ENCODE results near the gene RAB34. TPM values are rescaled to one million over a fixed set of nuclear protein-coding genes. Genes with fewer than 3 reads are reported as not detected.

RAB34 gene
- total RNA-seq, 1 experiment from 2014 or later: 105 TPM

DNA sequence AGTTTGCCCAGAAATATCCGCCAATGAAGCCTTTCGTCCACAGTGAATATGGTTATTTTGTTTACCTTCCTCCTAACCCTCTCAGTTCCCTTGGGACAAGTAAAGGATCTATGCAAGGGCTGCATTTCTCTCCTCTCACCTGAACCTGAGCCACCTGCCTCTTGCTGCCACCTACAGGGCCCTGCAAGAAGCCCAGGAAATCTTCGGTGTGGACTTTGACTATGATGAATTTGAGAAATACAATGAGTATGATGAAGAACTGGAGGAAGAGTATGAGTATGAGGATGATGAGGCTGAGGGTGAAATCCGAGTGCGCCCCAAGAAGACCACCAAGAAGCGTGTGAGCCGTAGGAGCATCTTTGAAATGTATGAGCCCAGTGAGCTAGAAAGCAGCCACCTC is 41.7 kb downstream of the RAB34 start:
- Mint-ChIP-seq H3K36me3 (ENCODE audit: insufficient read depth, unreplicated experiment) (peaks cover 98% of the 10 kb centered on the region), H3K27ac (ENCODE audit: low read depth, unreplicated experiment) (no peak overlapping the region), H3K4me1 (ENCODE audit: insufficient read depth, unreplicated experiment) (no peaks in the 10 kb centered on the region), H3K9me3 (ENCODE audit: unreplicated experiment) (no peaks in the 10 kb centered on the region), H3K4me3 (ENCODE audit: unreplicated experiment) (no peak overlapping the region), H3K27me3 (ENCODE audit: insufficient read depth, unreplicated experiment) (no peaks in the 10 kb centered on the region)
- DNase-seq (ENCODE audit: unreplicated experiment): peak; percentile 43
- ChIA-PET CTCF (interaction anchor here (0.6 to 2.9 kb wide), 11 partner anchors 11 to 441 kb away, joined by 3 to 13 read pairs (median 4); partner anchors contain the start of gene BLTP2), POLR2A (interaction anchor here (1.2 to 3.9 kb wide), 2 partner anchors 8 to 14 kb away, joined by 4 to 28 read pairs; partner anchors contain the start of genes SDF2 and SUPT6H)
- BruUV-seq (replicated peaks): no TSS peak
- TF ChIP-seq CTCF (IDR thresholded peaks at IDR 0.05; ENCODE audit: unreplicated experiment): no peak
- intact Hi-C loops (cut with micrococcal nuclease): loop anchor here (1.0 kb wide), 1 partner anchor 32 kb away; no protein-coding TSS in a partner anchor

DNA sequence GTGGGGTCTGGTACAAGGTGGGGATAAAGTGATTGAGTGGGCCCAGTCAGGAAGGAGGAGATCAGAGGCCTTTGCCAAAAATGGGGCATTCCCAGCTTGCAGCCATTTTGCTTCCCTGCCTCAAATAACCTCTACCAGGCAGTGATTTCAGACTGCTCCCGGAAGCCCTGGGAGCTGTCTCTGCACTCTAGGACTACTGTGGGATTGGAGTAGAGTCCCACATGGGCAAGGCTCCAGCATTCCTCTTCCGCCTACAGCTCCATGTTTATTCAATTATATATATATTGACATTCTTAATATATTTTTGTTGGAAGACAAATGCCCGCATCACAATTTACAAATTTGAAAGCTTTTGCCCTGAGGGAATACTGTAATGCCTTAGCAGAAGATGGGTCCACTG is 42.2 kb downstream of the RAB34 start:
- ChIA-PET CTCF (interaction anchor here (0.6 to 2.9 kb wide), 14 partner anchors 8 to 904 kb away, joined by 3 to 13 read pairs (median 4); partner anchors contain the start of gene BLTP2), POLR2A (interaction anchor here (1.2 to 3.9 kb wide), 2 partner anchors 8 to 14 kb away, joined by 4 to 28 read pairs; partner anchors contain the start of genes SDF2 and SUPT6H)
- H3K36me3 Mint-ChIP-seq (ENCODE audit: insufficient read depth, unreplicated experiment): peaks cover 98% of the 10 kb centered on the region
- H3K27me3 Mint-ChIP-seq (ENCODE audit: insufficient read depth, unreplicated experiment): no peaks in the 10 kb centered on the region
- H3K4me3 Mint-ChIP-seq (ENCODE audit: unreplicated experiment): no peak overlapping the region
- no peak overlapping the region for H3K27ac Mint-ChIP-seq (ENCODE audit: low read depth, unreplicated experiment)
- no TSS peak for BruUV-seq (replicated peaks)
- H3K9me3 Mint-ChIP-seq (ENCODE audit: unreplicated experiment): no peaks in the 10 kb centered on the region
- no peaks in the 10 kb centered on the region for H3K4me1 Mint-ChIP-seq (ENCODE audit: insufficient read depth, unreplicated experiment)
- intact Hi-C loops (cut with micrococcal nuclease): no loop called here
- no peak for TF ChIP-seq CTCF (IDR thresholded peaks at IDR 0.05; ENCODE audit: unreplicated experiment)
- no peak for DNase-seq (ENCODE audit: unreplicated experiment)

GRCh38 chr17:28669918-28670317 is 47.8 kb downstream of the RAB34 start:
- intact Hi-C loops (cut with micrococcal nuclease): no loop called here
- H3K4me1 Mint-ChIP-seq (ENCODE audit: insufficient read depth, unreplicated experiment): peaks cover 22% of the 10 kb centered on the region
- no peaks in the 10 kb centered on the region for H3K9me3 Mint-ChIP-seq (ENCODE audit: unreplicated experiment)
- no peak for TF ChIP-seq CTCF (IDR thresholded peaks at IDR 0.05; ENCODE audit: unreplicated experiment)
- CTCF ChIA-PET: interaction anchor here (0.6 to 1.4 kb wide), 3 partner anchors 25 to 86 kb away, joined by 3 to 4 read pairs (median 4); partner anchors contain the start of gene BLTP2
- POLR2A ChIA-PET: interaction anchor here (1.0 kb wide), 1 partner anchor 9 kb away, joined by 3 read pairs; the partner anchor contains the start of gene SDF2
- no peaks in the 10 kb centered on the region for H3K27me3 Mint-ChIP-seq (ENCODE audit: insufficient read depth, unreplicated experiment)
- BruUV-seq (replicated peaks): no TSS peak
- no peak overlapping the region for H3K27ac Mint-ChIP-seq (ENCODE audit: low read depth, unreplicated experiment)
- H3K36me3 Mint-ChIP-seq (ENCODE audit: insufficient read depth, unreplicated experiment): peaks cover 88% of the 10 kb centered on the region
- DNase-seq (ENCODE audit: unreplicated experiment): no peak
- H3K4me3 Mint-ChIP-seq (ENCODE audit: unreplicated experiment): no peak overlapping the region

- Mint-ChIP-seq H3K4me1 (ENCODE audit: insufficient read depth, unreplicated experiment) (peaks cover 42% of the 10 kb centered on the region), H3K36me3 (ENCODE audit: insufficient read depth, unreplicated experiment) (peaks cover 81% of the 10 kb centered on the region), H3K4me3 (ENCODE audit: unreplicated experiment) (no peak overlapping the region), H3K27me3 (ENCODE audit: insufficient read depth, unreplicated experiment) (no peaks in the 10 kb centered on the region), H3K9me3 (ENCODE audit: unreplicated experiment) (no peaks in the 10 kb centered on the region), H3K27ac (ENCODE audit: low read depth, unreplicated experiment) (no peak overlapping the region)
- ChIA-PET CTCF (interaction anchor here (0.7 to 1.1 kb wide), 2 partner anchors 9 to 476 kb away, joined by 3 to 5 read pairs; no protein-coding TSS in a partner anchor), POLR2A (interaction anchor here (0.7 to 1.9 kb wide), 3 partner anchors 10 to 42 kb away, joined by 3 to 7 read pairs (median 3); no protein-coding TSS in a partner anchor)
- TF ChIP-seq CTCF (IDR thresholded peaks at IDR 0.05; ENCODE audit: unreplicated experiment): no peak
- intact Hi-C loops (cut with micrococcal nuclease): no loop called here
- no peak for DNase-seq (ENCODE audit: unreplicated experiment)
- no TSS peak for BruUV-seq (replicated peaks)
Observed at GRCh38 chr17:28667870-28668269, 49.8 kb downstream of the RAB34 start.
